Measurements from ENCODE around the gene ODC1.
"Not testable (repeated sequence)": the region's sequence is repeated elsewhere in the genome, so short reads cannot be mapped to it uniquely, and the experiment has no call there.

The ODC1 gene

GRCh38 chr2:10493634-10494281 lies 45.6 kb upstream of the ODC1 start:
- Mint-ChIP-seq H3K27me3 (ENCODE audit: low read depth, poor library complexity) (peaks cover 6% of the 10 kb centered on the region), H3K4me3 (no peak overlapping the region), H3K9me3 (peaks cover 12% of the 10 kb centered on the region), H3K27ac (no peak overlapping the region), H3K4me1 (peaks cover 25% of the 10 kb centered on the region), H3K36me3 (ENCODE audit: low read depth) (peaks cover 5% of the 10 kb centered on the region)
- DNase-seq, result no peak
- TF ChIP-seq CTCF (IDR thresholded peaks at IDR 0.05), result no peak

- H3K4me3 Mint-ChIP-seq, result no peak overlapping the region
- no peak for TF ChIP-seq CTCF (IDR thresholded peaks at IDR 0.05)
- peaks cover 8% of the 10 kb centered on the region for H3K27me3 Mint-ChIP-seq (ENCODE audit: low read depth, poor library complexity)
- H3K36me3 Mint-ChIP-seq (ENCODE audit: low read depth), result peaks cover 5% of the 10 kb centered on the region
- DNase-seq, result no peak
- peaks cover 12% of the 10 kb centered on the region for H3K9me3 Mint-ChIP-seq
- no peak overlapping the region for H3K27ac Mint-ChIP-seq
- peaks cover 26% of the 10 kb centered on the region for H3K4me1 Mint-ChIP-seq
These were observed 45.0 kb upstream of the ODC1 start for GRCh38 chr2:10493075-10493633.

- TF ChIP-seq CTCF (IDR thresholded peaks at IDR 0.05), result no peak
- peaks cover 5% of the 10 kb centered on the region for H3K36me3 Mint-ChIP-seq (ENCODE audit: low read depth)
- peaks cover 12% of the 10 kb centered on the region for H3K9me3 Mint-ChIP-seq
- H3K27me3 Mint-ChIP-seq (ENCODE audit: low read depth, poor library complexity), result peaks cover 8% of the 10 kb centered on the region
- peaks cover 30% of the 10 kb centered on the region for H3K4me1 Mint-ChIP-seq
- H3K27ac Mint-ChIP-seq, result no peak overlapping the region
- DNase-seq, result no peak
- no peak overlapping the region for H3K4me3 Mint-ChIP-seq
These were observed 42.7 kb upstream of the ODC1 start for GRCh38 chr2:10490806-10491291.

GRCh38 chr2:10489842-10490555 lies 41.9 kb upstream of the ODC1 start:
- Mint-ChIP-seq H3K27me3 (ENCODE audit: low read depth, poor library complexity) (peaks cover 8% of the 10 kb centered on the region), H3K36me3 (ENCODE audit: low read depth) (peaks cover 5% of the 10 kb centered on the region), H3K4me1 (peaks cover 21% of the 10 kb centered on the region), H3K9me3 (peaks cover 12% of the 10 kb centered on the region), H3K27ac (no peak overlapping the region), H3K4me3 (no peak overlapping the region)
- TF ChIP-seq CTCF (IDR thresholded peaks at IDR 0.05), result no peak
- DNase-seq, result no peak

- Mint-ChIP-seq H3K4me1 (peaks cover 20% of the 10 kb centered on the region), H3K9me3 (peaks cover 12% of the 10 kb centered on the region)
- not testable (repeated sequence) for DNase-seq; H3K27ac Mint-ChIP-seq; H3K27me3 Mint-ChIP-seq (ENCODE audit: low read depth, poor library complexity); H3K36me3 Mint-ChIP-seq (ENCODE audit: low read depth); H3K4me3 Mint-ChIP-seq
These were observed 40.0 kb upstream of the ODC1 start for GRCh38 chr2:10488142-10488541.

GRCh38 chr2:10487741-10488104 lies 39.6 kb upstream of the ODC1 start:
- Mint-ChIP-seq H3K4me1 (peaks cover 20% of the 10 kb centered on the region), H3K9me3 (peaks cover 12% of the 10 kb centered on the region)
- not testable (repeated sequence) for H3K27me3 Mint-ChIP-seq (ENCODE audit: low read depth, poor library complexity); H3K4me3 Mint-ChIP-seq; H3K27ac Mint-ChIP-seq; H3K36me3 Mint-ChIP-seq (ENCODE audit: low read depth); DNase-seq

Data from nephron progenitor cell (in vitro differentiated cells).